Stimulated activated CD4-positive, alpha-beta T cell treated with anti-CD3 and anti-CD28 coated beads, Interleukin-1b, Interleukin-23, amount 100 ng/mL, for 1 hour (primary cell): ENCODE results near the gene SLX4IP.

ENCODE experiments used
- DNase-seq, 2 donors: peaks; one replicate each; pipeline ENCODE4 v3.0.0-alpha.2; 2020; ENCODE audit warnings: low read depth in 2 of 2

Gene SLX4IP

GRCh38 chr20:10550204-10551118 lies 115.4 kb downstream of the SLX4IP start:
- no peak for DNase-seq

GRCh38 chr20:10551732-10552724 lies 116.9 kb downstream of the SLX4IP start:
- DNase-seq: no peak

- peak in 1 of 2 donors; percentile 7 for DNase-seq
These were observed 118.3 kb downstream of the SLX4IP start for GRCh38 chr20:10553326-10553984.

DNA sequence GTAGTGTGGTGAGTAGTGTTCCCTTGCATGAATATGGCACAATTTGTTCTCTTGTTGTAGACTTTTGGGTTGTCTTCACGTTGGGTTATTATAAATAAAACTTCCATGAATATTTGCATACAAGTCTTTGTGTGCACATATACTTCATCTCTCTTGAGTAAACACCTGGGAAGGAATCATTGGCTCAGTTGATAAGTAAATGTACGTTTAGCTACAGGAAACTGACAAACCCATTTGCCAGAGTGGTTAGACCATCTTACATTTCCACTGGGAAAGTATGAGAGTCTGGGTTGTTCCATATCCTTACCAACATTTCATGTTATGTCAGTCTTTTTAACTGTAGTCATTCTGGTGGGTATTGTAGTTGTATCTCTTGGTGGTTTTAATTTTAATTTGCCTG lies 119.2 kb downstream of the SLX4IP start:
- DNase-seq: no peak

DNA sequence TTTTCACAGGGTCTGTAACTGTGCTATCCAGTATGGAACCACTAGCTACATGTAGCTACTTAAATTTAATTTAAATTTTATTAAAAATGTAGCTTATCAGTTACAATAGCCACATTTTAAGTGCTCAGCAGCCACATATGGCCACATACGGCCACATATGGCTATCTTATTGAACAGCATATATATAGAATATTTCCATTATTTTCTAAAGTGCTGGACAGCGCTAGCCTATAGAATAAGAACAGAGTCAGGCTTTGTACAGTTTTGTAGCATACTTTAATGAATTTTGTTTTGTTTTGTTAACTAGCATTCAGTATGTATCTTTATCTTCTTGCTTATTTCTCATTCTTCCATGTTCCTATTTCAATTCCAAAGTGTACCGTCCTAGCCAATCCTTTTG lies 120.3 kb downstream of the SLX4IP start:
- no peak for DNase-seq

DNA sequence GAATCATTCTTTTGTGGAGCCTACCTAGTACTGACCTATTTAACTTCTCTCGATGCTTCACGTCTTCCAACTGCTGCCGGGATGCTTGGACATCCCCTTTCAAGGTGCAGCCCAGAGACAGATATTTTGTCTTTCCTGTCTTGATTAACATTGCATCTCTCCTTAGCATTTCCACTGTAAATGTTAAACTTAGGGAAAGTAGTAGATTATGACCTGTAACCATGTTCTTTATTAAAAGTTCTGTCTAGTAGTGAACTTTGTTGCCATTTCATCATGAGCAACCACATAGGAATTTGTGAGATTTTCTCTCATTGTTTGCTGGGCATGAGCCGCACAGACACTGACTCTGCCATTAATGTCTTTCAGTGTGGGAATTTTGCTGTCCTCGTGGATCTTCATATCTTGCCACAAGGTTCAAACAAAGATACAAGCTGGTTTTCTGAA lies 120.8 kb downstream of the SLX4IP start:
- no peak for DNase-seq

DNA sequence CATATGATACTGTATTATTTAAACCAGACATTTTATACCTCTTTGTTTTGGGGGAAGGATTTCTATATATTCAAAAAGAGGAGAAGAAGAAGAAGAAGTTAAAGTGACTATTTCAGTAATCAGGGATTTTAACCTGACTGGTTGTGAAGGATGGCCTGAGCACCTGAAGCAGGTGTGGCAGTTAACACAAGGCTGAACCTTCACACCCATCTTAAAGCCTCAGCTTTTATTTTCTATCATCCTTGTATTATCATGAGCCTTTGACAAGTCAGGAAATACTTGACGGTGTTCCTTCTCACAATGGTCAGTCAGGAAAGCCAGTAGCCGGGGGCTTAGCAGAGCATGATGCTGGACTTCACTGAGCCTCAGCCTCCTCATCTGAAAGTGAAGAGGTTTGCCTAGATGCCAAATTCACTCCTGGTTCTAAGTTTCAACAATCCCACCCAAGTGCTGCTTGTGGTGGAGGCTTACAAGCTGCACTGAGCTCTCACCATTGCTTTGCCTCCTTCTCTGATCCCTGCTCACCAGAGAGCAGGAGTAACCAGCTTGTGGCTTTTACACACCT lies 121.5 kb downstream of the SLX4IP start:
- DNase-seq: no peak

- no peak for DNase-seq
These were observed 122.6 kb downstream of the SLX4IP start for GRCh38 chr20:10557685-10558084.

DNA sequence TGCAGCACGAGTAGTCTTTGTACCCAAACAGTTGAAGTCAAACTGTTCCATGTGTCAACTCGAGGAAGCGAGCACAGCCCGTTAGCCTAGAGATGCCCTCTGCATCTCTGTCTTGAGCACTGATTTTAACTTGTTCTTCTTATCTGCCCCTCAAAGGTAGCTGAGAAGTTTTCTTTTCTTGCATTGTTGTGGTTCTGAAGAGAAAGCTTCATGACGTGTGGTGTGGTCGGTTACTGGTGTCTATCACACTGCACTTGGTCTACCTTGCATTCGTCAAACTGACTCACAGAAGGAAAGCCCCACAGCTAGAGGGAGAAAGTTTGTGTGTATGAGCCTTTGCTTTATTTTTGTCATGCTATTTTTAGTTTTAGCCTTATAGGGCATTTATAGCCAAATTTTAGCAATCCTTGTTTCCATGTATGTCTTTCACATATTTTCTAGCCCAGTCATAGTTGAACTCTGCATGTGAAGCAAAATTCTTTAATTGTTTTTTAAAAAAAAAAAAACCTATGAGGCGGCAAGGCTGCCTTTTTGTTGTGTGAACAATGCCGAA lies 123.6 kb downstream of the SLX4IP start:
- peak in 1 of 2 donors; percentile 4 for DNase-seq

GRCh38 chr20:10559266-10559665 lies 124.2 kb downstream of the SLX4IP start:
- no peak for DNase-seq

DNA sequence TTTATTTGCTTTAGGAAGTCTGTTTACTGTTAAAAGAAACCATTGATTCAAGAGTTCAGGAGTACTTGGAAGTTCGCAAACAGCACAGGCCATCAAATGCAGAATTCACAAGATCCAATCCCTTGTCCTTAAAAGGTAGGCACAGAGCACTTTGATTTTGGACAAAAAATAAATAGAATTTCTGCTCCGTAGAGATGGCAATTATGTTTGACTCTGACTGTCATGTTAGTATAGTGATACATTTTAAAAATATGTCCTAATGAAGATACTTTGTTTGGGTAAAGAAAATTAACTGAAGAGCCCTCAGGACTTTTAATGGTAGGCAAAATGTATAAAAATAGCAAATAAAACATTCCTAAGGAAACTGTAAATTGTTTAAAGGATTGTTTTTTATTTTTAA lies 125.6 kb downstream of the SLX4IP start:
- DNase-seq: no peak

- DNase-seq: no peak
These were observed 126.2 kb downstream of the SLX4IP start for GRCh38 chr20:10561302-10561701.

DNA sequence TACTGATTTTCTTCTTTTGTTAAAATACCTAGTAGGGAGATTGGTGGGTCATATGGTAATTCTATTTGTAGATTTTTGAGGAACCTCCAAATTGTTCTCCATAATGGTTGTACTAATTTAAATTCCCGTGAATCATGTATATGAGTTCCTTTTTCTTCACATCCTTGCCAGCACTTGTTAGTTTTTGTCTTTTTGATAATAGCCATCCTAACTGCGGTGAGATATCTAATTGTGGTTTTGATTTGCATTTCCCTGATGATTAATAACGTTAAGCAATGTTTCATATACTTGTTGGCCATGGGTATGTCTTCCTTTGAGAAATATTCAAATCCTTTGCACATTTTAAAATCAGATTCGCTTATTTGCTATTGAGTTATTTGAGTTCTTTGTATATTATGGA lies 127.8 kb downstream of the SLX4IP start:
- DNase-seq: no peak

DNA sequence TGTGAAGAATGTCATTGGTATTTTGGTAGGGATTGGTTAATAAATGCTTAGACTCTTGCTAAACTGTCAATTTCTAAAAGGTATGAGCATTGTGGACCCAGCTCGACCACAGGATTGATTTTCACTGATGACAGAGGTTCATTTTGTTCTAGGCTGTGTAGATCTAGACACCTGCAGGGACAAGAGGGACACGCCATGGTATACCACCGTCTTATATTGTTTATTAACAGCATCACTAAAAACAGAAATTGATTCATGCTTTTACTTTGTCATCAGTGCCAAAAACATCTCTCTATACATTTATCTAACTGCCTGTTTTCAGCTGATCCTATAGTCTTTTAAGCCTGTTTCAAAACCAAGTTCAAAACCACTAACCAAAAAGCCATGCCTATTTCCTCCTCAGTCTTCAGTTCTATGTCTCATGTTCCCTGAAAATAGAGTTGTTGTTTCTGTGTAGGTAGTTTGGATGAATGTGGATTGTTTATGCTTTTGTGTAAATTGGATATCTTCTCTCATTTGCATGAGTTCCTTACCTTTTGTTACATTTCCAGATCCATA lies 128.9 kb downstream of the SLX4IP start:
- DNase-seq: no peak

DNA sequence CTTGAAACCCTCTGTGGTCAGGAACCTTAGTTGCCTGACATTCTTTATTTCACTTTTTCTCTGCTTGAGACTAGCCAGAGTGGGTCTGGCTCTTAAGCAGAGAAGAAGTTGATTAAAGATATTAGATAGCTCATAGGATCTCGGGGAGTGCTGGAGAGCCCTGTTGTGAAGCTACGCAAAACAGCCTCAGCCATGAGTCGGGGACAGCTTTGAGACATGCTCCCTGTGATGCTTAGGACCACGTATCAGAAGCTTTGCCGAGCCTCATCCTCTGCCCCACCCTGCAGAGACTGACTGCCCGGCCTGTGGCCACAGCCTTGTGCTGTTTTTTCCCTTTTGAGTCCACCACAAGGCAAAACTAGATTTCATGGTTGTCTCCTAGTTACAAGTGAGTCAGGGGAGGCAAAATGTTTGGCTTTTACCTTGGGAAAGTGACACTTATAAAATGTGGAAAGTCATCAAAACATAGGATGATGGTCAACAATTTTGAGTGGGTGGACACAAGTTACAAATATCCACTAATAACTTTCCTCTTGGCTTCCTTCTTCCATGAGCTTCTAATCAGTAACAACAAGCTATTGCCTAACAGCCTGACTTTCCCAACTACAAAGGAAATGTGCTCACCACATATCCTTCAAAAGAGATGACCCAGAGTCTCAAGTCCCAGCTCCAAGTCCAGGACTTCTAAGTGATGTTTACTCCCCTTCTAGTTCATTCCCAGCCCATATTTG lies 130.3 kb downstream of the SLX4IP start:
- no peak for DNase-seq

GRCh38 chr20:10565922-10566897 lies 131.1 kb downstream of the SLX4IP start:
- DNase-seq: no peak

DNA sequence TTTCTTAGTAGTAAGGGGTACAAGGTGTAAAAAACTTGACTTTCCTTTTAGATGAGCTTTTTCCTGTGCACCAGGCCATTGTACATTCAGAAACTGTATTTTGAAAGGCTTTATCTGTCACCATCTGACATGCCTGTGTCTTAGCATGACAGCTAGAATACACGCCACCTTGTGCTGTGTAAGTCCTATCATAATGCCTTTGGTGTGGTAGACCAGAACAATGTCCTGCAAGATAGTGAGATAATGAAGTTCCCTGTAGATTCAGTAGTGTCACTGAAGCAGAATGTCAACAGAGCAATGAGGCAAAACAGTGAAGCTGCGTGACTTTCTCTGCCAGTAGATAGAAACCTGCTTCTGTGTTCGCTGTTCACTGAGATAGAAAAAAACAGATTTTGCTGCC lies 132.9 kb downstream of the SLX4IP start:
- DNase-seq: no peak

GRCh38 chr20:10571313-10571815 lies 136.3 kb downstream of the SLX4IP start:
- no peak for DNase-seq

GRCh38 chr20:10572853-10573252 lies 137.7 kb downstream of the SLX4IP start:
- no peak for DNase-seq
